GM19468 (cell line): ENCODE measurements around the gene FSTL4.

Experiments
- ATAC-seq: cut with Tn5 transposase; IDR thresholded peaks from one replicate; pipeline ENCODE4 v1.9.1; 2021; ENCODE audit warnings: mild to moderate bottlenecking, moderate library complexity, moderate number of reproducible peaks; ENCODE audit not compliant: unreplicated experiment; ENCODE audit errors: extremely low read depth

FSTL4 gene

GRCh38 chr5:133611357-133612248 lies 738 bp downstream of the FSTL4 start:
- ATAC-seq, result no peak

GRCh38 chr5:133610489-133611356 lies 1.6 kb downstream of the FSTL4 start:
- ATAC-seq, result no peak

GRCh38 chr5:133607451-133607850 lies 4.9 kb downstream of the FSTL4 start:
- no peak for ATAC-seq

DNA sequence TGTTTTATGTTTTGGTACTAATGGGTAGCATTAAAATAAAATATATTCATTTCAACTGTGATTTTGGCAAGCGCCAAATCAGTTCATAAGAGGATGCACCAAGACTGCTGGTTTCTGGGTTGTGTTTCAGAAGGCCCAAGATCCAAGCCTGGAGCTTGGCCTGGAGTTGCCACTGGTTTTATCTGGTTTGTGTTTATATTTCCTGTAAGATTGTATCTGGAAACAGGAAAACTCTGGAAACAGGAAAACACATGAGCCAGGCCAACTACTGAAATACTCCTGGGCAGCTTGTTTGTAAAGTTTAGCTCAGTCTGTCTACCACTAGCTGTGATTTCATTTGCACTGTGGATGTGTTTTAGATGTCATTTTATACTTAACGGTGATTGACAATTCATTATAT lies 5.5 kb downstream of the FSTL4 start:
- no peak for ATAC-seq

DNA sequence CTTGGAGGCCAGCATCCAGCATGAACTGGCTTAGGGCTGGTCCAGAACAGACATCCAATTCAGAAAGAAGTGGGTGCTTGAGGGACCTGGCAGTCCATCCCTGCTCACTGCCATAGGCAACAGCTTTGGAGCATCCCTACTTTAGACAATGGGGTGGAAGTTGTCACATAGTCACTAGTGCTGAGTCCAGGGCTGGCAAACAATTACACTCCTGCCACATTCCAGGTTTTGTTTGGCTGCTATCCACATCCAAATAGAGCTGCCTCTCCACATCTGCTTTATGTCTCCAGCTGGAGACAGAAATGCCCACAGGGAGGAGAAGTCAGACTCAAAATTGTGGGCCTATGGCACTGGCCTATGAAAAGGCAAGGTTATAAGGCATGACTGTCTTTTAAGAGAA lies 7.0 kb downstream of the FSTL4 start:
- ATAC-seq, result no peak

DNA sequence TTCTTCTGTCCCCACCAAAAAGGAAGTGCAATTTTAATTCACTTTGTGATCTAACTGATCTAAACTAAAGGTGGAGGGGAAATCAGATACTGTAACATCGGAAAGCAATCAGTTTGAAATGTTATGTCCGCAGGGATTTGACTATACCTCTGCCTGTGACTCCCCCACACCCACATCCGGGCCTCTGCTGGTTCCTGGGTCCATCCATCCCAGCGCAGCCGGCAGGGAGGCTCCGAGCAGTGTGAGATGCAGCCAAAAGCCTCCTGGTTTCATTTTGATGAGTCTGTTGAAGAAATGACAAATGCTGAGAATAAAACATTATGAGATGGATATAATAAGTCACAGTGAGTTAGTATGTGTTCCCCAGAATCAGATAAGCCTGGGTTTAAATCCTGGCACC lies 8.6 kb downstream of the FSTL4 start:
- no peak for ATAC-seq

DNA sequence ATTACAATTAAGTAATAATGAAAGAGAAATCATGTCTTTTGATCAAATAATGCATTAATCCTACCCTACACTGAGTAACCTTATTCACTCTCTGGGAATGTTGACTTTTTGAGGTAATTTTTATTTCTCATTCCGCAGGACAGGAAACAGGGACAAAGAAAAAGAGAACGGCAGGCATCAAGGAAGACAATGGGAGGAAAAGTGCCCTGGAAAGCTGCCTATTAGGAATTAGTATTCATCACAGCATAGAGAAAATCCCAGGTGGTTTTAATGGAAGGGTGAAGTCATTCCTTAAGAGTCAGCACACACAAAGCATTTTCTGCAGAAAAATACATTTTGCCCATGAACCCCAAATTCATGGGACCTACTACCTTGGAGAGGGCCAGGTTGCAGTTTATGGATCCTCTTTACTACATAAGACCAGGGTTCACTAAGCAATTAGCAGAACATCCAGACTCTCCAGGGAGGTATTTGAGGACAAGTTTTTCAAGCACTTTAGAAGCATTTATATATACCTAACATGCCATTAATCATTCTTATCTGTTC lies 9.4 kb downstream of the FSTL4 start:
- no peak for ATAC-seq

DNA sequence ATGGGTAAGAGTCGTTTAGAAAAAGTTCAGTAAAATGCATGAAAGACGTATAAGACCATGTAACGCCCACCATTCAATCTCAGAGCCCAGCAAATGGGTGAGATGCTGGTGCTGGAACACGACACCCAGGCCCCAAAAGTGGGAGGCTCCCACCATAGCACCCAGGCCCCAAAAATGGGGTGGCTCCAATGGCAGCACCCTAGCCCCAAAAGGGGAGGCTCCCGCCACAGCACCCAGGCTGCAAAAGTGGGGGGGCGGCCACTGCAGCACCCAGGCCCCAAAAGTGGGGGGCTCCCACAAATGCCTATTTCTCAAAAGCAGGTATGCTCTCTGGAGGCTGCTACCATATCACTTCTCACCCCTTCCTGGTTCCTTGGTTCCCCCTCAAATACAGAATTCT lies 12.7 kb downstream of the FSTL4 start:
- ATAC-seq, result no peak

- ATAC-seq, result no peak
Observed at GRCh38 chr5:133599044-133599443, 13.3 kb downstream of the FSTL4 start.

DNA sequence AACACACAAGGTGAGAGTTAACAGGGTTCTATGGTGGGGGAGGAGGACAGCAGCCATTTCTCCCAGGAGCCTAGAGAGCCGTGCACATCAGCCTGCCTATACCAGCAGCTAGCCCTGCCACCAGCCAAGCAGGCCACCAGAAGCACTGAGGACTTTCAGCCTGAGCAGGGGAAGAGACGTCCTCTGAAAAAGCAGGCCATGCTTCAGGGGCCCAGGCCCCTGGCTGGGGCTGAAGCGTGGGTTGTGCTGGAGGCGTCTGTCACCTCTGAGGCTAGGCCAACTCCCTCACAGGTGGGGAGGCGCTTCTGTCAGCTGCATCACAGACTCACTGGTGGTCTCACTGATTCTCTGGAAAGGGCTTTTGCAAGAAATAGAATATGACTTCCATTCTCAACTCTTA lies 16.3 kb downstream of the FSTL4 start:
- no peak for ATAC-seq

GRCh38 chr5:133595465-133595864 lies 16.9 kb downstream of the FSTL4 start:
- no peak for ATAC-seq

GRCh38 chr5:133589286-133589685 lies 23.1 kb downstream of the FSTL4 start:
- no peak for ATAC-seq

DNA sequence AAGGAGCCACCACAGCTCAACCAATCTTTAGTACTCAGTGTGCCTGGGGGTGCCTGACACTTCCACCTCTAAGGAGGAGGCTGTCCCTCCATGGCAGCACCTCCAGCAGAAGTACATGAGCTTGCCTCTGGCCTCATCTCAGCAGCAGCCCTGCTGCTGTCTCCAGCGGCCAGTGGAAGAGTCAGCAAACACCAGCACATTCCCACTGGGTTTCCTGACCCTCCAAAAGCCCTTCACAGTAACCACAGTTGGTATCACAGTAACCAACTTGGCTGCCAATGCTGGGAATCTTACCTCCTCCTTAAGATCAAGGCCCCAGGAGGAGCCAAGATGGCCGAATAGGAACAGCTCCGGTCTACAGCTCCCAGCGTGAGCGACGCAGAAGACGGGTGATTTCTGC lies 29.4 kb downstream of the FSTL4 start:
- ATAC-seq, result no peak

GRCh38 chr5:133581918-133582317 lies 30.4 kb downstream of the FSTL4 start:
- ATAC-seq, result no peak

GRCh38 chr5:133581348-133581747 lies 31.0 kb downstream of the FSTL4 start:
- ATAC-seq, result no peak

- no peak for ATAC-seq
Observed at GRCh38 chr5:133580618-133581017, 31.7 kb downstream of the FSTL4 start.

DNA sequence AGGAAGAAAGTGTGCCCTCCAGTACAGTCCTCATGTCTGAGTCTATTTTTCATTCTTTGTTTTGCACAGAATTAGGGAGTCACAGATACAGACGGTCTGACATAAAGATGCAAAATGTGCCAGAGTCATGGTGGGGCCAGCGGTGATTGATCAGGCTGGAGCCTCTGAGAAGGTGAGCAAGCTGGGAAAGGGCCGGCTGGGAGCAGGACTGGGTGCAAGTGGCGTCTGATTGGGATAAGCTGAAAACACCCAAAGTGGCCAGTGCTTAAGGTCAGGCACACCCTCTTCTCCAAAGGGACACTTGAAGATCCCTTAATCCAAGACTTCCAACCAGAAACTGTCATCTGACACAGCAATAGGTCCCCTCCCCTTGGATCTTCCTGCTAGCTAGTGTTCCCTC lies 32.6 kb downstream of the FSTL4 start:
- no peak for ATAC-seq

DNA sequence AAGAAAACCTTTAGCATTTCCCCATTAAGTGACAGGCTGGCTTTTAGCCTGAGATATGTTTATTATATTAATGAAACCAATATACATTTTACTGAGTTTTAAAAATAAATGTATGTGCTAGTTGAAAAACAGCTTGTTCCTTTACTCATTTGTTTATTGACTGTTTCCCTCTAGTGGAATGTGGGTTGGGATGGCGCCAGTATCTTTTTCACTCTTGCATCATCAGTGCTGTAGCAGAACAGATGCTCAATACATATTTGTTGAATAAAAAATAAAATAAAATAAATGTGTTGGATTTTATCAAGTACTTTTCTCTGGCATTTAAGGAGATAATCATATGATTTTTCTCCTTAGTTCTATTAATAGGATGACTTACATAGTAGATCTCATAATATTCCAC lies 43.0 kb downstream of the FSTL4 start:
- ATAC-seq, result no peak

DNA sequence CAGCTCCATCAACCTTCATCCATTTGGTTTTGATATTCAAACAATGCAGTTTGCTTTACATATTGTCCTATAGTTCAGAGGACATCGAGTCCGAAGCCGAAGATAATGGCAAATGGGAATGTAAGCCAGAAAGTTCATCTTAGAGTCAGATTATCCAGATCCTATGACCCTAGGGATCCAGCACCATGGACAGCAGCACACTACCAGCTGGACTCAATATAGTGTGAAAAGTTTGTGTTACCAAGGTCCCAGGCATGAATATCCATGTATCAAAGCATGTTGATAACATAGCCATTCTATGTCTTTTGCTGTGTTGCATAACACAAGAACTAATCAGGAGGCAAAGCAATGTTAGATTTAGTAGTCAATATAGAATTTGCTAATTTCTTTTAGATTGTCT lies 46.3 kb downstream of the FSTL4 start:
- no peak for ATAC-seq

DNA sequence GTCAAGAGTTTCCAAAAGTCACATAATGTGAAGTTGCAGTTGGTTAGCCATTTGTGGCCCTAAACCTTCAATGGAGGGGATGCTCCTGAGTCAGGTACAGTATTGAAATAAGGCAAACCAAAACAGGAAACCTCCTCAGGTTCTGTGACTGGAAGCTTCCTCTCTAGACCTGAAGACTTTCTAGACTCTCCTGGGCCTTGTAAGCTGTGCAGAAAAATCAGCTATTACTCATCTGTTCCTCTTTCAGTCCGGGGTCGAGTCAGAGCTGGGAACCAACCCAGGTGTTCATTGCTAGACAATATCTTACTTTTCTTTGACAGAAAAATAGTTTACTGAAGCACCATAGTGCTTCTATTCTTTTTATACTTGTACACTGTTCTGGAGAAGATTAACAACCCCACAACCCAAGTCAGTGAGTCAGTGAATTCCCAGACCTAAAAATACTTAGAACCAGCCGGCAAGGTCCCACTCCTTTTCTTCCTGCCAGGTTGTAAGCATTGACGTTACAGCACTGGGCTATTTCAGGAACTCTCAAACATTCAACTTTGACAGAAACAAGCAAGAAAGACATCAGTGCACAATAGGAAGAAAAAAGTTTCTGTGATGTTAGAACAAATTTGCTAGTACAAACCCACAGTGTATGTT lies 47.3 kb downstream of the FSTL4 start:
- no peak for ATAC-seq

GRCh38 chr5:133562554-133562953 lies 49.8 kb downstream of the FSTL4 start:
- no peak for ATAC-seq
